H1 (cell line): ENCODE results near the gene NEGR1. TPM values are rescaled to one million over a fixed set of nuclear protein-coding genes. Genes with fewer than 3 reads are reported as not detected.

ENCODE experiments used
- CTCF ChIP-seq, 3 experiments: IDR thresholded peaks; 1 replicate in 2 of 3; 2 replicates in 1 of 3; pipeline versions ENCODE4 v1.5.1 to v1.6.1; 2011; ENCODE audit warnings: low read length in 3 of 3, mild to moderate bottlenecking in 3 of 3, inconsistent platforms in 2 of 3, low read depth in 1 of 3, moderate library complexity in 1 of 3; ENCODE audit not compliant: insufficient read depth in 1 of 3; ENCODE audit errors: control extremely low read depth in 1 of 3
- polyA plus RNA-seq, 7 experiments: library from polyadenylated mRNA; depleted of rRNA in 3 of 7; stranded (reverse) in 5 of 7; unstranded in 2 of 7; fragments of >200 nt in 5 of 7; fragments of 200-250 nt in 2 of 7; gene quantifications; 1 replicate in 5 of 7; 2 replicates in 1 of 7; 4 replicates in 1 of 7; pipeline versions ENCODE4 v1.2.1 to v1.2.3, GENCODE V29; 2011 to 2013; ENCODE audit warnings: missing spikeins in 2 of 7, mixed read lengths in 2 of 7
- total RNA-seq: library from RNA; stranded (reverse); fragmentation: NEBNext Ultra II Directional; extraction: Animal tissue kit (Norgen Biotek cat#: 25700); gene quantifications from 2 replicates; pipeline ENCODE4 v1.2.1, GENCODE V29; 2021

Gene NEGR1
- total and polyA plus RNA-seq, 2 of the 8 experiments (the other 6 are each of a cell fraction or from before 2014, with no cell fraction given): 0.71 to 1.3 TPM

- no peak for TF ChIP-seq CTCF (IDR thresholded peaks at IDR 0.05; ENCODE audit: control extremely low read depth in 1 of 3, insufficient read depth in 1 of 3, low read depth in 1 of 3, low read length in 3 of 3)
Observed at GRCh38 chr1:71362691-71363090, 919.6 kb downstream of the NEGR1 start (continued).
